GM18951 (cell line): ENCODE data around the gene LMF1.
"Not testable (repeated sequence)": the region's sequence is repeated elsewhere in the genome, so short reads cannot be mapped to it uniquely, and the experiment has no call there.

Experiments
- POLR2A ChIP-seq: IDR thresholded peaks from 4 replicates; pipeline ENCODE4 v1.6.1; 2011; ENCODE audit warnings: mild to moderate bottlenecking; ENCODE audit not compliant: insufficient read length, insufficient read depth; ENCODE audit errors: extremely low read depth
- in situ Hi-C: fragments of 300-500 bp; cut with MboI; formaldehyde crosslinking; loops from one replicate; pipeline ENCODE4 v1.12.0; 2022; ENCODE audit warnings: low sequenced_read_pairs, mixed read lengths, inconsistent platforms; ENCODE audit not compliant: unreplicated experiment

LMF1 gene

DNA sequence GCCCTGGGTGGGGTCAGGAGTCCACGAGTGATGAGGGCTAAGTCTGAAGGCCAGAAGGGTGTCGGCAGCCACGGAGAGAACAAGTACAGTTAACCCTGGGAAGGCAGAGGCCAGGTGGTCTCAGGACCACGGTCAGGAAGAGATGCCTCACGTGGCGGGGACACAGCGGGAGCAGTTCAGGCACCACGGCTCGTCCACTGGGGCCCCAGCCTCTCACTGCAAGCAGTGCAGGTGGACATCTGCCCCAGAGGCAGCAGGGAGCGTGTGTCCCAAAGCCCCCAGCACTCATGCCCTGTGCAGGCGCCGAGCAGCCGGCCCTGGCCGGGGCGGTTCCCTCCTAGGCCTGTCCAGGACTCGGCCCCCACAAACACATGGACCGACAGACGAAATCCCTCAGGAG, 4.7 kb downstream of the LMF1 start:
- no peak for TF ChIP-seq POLR2A
- in situ Hi-C loops, result no loop called here

DNA sequence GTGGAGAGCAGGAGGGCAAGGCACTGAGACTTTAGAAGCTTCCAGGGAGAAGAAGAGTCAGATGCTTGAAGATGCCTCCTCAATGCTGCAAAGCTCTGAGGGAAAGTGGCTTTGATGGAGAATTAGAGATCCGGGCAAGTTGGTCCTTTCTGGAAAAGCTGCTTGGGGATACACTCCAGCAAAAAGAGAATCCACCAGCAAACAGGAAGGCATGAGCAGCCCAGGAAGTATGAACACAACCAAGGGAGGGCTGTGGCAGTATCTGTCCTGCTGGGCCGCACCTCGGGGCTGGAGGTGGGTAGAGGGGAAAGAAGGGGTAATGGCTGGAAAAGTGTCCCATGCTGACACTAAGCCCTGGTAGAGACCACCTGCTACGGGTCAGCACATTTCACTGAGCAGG, 5.3 kb downstream of the LMF1 start:
- in situ Hi-C loops, result no loop called here
- TF ChIP-seq POLR2A, result no peak

DNA sequence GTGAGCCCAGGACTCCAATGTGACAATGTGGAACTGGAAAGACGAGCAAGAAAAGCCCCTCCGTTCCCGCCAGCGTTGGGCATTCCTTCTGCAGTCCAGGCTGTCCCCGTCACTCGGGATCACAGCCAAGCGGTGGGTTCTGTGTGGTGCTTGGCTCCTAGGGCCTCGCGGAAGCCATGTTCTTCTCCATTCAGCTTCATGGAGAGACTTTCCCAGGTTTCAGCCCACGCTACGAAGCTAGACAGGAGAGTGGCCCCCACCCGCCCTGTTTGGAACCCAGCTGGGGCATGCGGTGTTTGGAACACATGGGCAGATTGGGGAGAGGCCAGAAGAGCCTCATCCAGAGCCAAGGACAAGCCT, 5.8 kb downstream of the LMF1 start:
- TF ChIP-seq POLR2A, result no peak
- in situ Hi-C loops, result no loop called here

DNA sequence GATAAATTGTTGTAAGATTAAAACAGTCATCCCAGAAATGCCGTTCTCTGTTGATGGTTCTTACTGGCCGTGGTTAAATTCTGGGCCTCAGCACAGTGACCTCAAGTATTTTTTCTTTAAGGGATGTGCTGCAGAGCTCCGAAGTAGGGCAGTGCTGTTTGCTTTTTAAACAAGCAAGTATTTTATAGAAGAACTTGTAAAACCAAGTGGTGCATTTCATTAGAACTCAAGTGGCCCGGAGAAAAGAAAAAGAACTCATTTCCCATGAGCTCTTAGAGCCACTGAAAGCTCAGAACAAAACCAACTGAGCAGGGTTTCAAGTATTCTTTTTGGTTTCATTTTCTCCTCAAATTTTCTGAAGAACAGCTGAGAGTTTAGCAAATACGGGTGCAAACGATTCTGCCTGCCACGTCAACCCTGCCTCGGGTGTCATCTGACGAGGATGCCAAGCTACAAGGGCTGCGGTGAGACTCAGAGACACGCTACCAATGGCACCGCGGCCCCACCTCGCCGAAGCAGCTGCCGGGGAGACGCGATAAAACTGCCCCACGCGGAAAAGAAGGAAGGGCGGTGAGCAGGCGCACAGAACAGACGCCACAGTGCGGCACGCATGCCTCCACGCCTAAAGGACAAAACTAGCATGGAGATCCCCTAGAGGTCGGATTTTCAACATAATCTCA, 6.3 kb downstream of the LMF1 start:
- TF ChIP-seq POLR2A, result no peak
- in situ Hi-C loops, result no loop called here

DNA sequence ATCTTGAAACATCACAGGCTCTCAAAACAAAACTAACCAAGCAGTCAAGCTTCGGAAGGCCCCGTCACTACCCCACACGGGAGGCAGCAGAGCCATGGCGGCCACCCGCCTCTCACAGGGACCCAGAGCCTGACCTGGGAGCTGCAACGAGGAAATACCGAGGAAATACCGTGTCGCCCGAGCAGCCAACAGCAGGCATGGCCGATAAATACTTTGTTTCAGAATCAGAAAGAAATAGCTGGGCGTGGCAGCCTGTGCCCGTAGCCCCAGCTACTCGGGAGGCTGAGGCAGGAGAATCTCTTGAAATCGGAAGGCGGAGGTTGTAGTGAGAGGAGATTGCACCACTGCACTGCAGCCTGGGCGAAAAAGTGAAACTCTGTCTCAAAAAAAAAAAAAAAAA, 6.9 kb downstream of the LMF1 start:
- in situ Hi-C loops, result no loop called here
- TF ChIP-seq POLR2A, result no peak

DNA sequence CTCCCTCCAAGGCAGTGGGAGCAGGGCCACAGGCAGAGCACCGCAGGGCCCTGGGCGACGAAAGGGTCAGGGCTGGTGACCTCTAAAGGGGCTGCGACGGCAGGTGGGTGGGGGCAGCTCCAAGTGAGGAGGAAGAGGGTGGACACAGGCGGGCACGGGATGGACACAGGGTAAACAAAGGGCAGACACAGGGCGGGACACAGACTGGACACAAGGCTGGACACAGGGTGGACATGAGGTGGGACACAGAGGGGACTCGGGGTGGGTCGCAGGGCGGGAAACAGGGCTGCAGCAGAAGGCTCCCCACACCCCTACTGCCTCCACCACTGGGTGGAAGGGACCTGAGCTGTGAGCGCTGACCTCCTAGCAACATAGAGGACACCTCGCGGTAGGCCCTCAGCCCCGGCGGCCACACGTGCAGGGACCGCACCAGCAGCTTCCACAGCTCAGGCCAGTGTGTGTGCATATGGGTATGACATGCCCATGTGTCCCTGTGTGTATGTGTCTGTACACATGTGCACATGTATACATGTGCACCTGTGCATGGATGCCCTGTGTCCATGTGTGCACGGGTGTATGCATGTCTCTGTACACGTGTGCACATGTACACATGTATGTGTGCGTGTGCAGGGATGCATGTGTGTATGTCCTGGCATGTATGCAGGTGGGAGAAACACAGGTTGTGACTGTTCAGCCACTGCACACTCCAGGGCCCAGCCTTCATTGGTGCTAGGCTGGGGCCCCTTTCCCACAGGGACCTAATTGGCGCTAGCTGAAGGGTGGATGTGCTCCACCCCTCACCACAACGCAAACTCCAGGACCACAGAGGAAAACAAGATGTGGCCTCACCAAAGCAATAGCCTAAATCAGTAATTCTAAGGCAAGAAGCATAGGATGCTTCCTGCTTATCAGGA, 7.6 kb downstream of the LMF1 start:
- no peak for TF ChIP-seq POLR2A
- in situ Hi-C loops, result no loop called here

DNA sequence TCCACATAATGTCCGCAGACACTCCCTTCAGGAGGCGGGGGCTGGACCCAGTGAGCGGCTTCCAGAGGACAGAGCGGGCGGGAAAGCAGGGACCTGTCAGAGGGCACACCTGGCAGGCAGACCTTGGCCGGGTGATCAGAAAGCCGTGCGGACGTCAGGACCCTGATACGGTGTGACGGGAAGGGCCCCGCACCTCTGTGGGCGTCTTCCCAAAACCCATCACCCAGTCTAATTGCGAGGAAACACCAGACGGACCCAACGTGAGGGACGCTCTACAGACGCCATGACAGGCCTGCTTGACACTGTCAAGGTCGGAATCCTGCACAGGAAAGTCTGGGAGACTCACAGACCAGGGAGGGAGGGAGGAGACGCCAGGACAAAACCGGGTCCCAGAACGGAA, 8.4 kb downstream of the LMF1 start:
- in situ Hi-C loops, result no loop called here
- TF ChIP-seq POLR2A, result no peak

DNA sequence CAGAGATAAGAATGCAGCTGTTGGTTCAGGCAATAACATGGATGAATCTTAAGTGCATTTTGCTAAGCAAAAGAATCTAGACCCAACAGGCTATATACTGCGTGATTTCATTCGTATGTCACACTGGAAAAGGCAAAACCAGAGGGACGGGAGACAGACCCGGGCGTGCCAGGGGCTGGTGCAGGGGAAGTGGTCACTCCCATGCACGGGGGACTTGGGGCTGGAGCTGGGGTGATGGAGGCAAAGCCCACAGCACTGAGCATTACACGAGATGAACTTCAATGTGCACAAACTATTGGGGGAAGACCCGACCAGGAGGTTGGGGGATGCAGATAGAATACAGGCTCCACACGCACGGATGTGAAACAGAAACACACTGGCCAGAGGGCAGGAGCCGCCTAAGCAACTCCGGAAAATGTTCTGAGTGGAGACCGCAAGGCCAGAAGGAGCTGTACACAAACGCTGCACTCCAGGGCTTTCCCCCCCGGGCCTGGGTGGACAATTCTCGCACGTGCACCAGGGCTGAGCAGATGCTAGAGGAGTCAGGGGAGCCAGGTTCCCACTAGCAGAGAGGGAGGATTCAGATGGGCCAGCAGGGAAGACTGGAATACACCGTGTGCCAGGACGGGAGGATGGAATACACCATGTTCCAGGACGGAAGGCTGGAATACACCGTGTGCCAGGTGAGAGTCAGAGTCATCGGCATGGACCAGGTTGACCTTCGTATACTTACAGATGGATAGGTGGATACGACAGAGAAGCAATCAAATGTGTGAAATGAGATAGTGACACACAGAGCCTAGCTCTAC, 11.3 kb downstream of the LMF1 start:
- in situ Hi-C loops, result no loop called here
- no peak for TF ChIP-seq POLR2A

DNA sequence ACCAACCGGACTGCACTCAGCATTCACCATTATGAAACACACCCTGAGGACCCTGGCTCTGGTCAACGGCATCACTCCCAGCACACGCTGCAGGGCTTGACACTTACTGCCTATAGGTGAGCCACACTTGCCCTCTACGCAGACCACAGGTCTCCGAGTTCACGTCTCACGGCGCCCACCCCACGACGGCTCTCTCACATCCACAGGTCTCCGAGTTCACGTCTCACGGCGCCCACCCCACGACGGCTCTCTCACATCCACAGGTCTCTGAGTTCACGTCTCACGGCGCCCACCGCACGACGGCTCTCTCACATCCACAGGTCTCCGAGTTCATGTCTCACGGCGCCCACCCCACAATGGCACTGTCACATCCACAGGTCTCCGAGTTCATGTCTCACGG, 15.0 kb downstream of the LMF1 start:
- in situ Hi-C loops, result not testable (repeated sequence)

DNA sequence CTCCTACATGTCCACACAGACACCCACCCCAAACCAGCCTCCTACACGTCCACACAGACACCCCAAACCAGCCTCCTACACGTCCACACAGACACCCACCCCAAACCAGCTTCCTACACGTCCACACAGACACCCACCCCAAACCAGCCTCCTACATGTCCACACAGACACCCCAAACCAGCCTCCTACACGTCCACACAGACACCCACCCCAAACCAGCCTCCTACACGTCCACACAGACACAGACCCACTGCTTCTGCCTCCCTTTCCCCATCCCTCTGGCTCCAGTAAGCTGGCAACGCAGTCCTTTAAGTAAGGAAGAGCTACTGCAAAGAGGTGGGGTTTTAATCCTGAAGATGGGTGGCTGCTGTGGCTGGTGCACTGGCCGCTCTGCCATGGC, 17.0 kb downstream of the LMF1 start:
- in situ Hi-C loops, result not testable (repeated sequence)

DNA sequence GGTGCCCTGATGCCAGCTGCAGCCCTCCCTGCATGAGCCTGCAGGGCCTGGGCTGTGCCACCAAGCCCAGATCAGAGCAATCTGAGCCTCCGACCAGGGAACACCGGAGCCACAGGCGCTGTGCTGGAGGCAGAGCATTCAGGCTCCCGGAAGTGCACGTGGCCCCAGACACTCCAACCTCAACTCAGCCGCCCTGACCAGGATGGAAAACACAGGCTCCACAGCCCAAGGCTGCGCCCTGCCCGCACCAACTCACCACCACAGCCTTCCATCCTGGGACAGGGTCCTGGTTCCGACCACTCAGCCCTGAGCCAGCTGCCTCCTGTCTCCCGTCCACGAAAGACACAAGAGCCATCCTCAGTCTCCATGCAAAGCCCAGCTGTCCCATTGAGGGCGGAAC, 18.5 kb downstream of the LMF1 start:
- in situ Hi-C loops, result no loop called here
- TF ChIP-seq POLR2A, result no peak

DNA sequence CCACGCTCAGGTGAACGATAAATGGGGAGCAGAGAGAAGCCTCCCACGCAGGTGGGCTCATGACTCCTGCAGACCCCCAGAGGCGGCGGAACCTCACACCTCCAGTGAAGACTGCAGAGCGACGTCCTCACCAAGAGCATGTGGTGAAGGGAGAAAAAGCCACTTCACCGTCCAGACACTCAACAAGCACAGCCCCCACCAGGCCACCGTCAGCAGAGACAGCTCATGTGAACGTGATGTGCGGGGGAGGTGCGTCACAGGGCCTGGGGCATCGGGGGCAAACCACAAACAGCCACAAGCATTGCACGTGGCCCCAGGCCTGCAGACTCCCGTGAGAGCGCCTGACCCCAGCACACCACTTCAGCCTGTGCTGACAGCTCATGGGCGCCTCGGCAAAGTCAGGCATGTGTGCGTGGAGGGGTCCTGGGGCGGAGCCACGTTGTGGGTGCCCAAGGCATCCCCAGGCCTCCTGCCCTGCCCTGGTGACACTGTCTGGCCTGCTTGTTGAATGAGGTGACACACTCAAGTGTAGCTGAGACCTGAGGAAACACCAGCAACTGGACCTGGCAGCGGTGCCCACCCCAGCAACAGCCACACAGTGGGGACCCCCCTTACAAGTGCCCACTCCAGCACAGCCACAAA, 19.0 kb downstream of the LMF1 start:
- no peak for TF ChIP-seq POLR2A
- in situ Hi-C loops, result no loop called here

DNA sequence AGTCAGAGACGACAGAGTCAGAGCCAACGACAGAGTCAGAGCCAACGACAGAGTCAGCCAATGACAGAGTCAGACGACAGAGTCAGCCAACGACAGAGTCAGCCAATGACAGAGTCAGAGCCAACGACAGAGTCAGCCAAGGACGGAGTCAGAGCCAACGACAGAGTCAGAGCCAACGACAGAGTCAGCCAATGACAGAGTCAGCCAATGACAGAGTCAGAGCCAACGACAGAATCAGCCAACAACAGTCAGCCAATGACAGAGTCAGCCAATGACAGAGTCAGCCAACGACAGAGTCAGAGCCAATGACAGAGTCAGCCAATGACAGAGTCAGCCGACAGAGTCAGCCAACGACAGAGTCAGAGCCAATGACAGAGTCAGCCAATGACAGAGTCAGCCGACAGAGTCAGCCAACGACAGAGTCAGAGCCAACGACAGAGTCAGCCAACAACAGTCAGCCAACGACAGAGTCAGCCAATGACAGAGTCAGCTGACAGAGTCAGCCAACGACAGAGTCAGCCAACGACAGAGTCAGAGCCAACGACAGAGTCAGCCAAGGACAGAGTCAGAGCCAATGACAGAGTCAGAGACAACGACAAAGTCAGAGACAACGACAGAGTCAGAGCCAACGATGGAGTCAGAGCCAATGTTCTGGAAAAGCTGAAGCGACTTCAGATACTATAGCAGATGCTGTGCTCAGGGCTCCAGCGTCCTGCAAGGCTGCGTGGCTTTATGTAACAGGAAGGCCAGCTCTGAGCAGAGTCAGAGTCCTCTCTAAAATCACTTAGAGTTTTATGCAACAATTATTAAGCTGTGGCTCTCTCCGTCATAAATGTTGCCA, 19.8 kb downstream of the LMF1 start:
- in situ Hi-C loops, result not testable (repeated sequence)

DNA sequence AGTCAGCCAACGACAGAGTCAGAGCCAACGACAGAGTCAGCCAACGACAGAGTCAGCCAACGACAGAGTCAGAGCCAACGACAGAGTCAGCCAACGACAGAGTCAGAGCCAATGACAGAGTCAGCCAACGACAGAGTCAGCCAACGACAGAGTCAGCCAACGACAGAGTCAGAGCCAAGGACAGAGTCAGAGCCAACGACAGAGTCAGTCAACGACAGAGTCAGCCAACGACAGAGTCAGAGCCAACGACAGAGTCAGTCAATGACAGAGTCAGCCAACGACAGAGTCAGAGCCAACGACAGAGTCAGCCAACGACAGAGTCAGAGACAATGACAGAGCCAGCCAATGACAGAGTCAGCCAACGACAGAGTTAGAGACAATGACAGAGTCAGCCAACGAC, 22.0 kb downstream of the LMF1 start:
- in situ Hi-C loops, result not testable (repeated sequence)

DNA sequence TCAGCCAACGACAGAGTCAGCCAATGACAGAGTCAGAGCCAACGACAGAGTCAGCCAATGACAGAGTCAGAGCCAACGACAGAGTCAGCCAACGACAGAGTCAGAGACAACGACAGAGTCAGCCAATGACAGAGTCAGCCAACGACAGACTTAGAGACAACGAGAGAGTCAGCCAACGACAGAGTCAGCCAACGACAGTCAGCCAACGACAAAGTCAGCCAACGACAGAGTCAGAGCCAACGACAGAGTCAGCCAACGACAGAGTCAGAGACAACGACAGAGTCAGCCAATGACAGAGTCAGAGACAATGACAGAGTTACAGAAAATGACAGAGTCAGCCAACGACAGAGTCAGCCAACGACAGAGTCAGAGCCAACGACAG, 22.9 kb downstream of the LMF1 start:
- in situ Hi-C loops, result not testable (repeated sequence)
